HG03060 (cell line): Measurements from ENCODE around the gene CCNK.

Experiments
- ATAC-seq: cut with Tn5 transposase; IDR thresholded peaks from one replicate; pipeline ENCODE4 v1.9.1; 2021; ENCODE audit warnings: low read depth, moderate number of reproducible peaks; ENCODE audit not compliant: unreplicated experiment

The CCNK gene

GRCh38 chr14:99518441-99519346 lies 37.5 kb downstream of the CCNK start:
- ATAC-seq: peak; percentile 43

GRCh38 chr14:99519347-99519881 lies 38.2 kb downstream of the CCNK start:
- no peak for ATAC-seq

GRCh38 chr14:99519931-99520421 lies 38.8 kb downstream of the CCNK start:
- no peak for ATAC-seq

GRCh38 chr14:99520571-99521081 lies 39.4 kb downstream of the CCNK start:
- ATAC-seq: no peak

GRCh38 chr14:99521176-99522024 lies 40.2 kb downstream of the CCNK start:
- ATAC-seq: no peak

- no peak for ATAC-seq
Measured at GRCh38 chr14:99522025-99522401, 40.8 kb downstream of the CCNK start.

GRCh38 chr14:99522457-99522891 lies 41.3 kb downstream of the CCNK start:
- ATAC-seq: no peak

GRCh38 chr14:99522934-99523703 lies 41.9 kb downstream of the CCNK start:
- ATAC-seq: no peak

- ATAC-seq: no peak
Measured at GRCh38 chr14:99523704-99524055, 42.5 kb downstream of the CCNK start.

GRCh38 chr14:99524091-99524661 lies 43.0 kb downstream of the CCNK start:
- no peak for ATAC-seq

- ATAC-seq: no peak
Measured at GRCh38 chr14:99524804-99525698, 43.8 kb downstream of the CCNK start.

GRCh38 chr14:99525699-99526080 lies 44.5 kb downstream of the CCNK start:
- ATAC-seq: no peak

- no peak for ATAC-seq
Measured at GRCh38 chr14:99527026-99527425, 45.8 kb downstream of the CCNK start.

- ATAC-seq: no peak
Measured at GRCh38 chr14:99527427-99528076, 46.3 kb downstream of the CCNK start.

- no peak for ATAC-seq
Measured at GRCh38 chr14:99529899-99530298, 48.7 kb downstream of the CCNK start.

- no peak for ATAC-seq
Measured at GRCh38 chr14:99530407-99531155, 49.4 kb downstream of the CCNK start.

- no peak for ATAC-seq
Measured at GRCh38 chr14:99531251-99532096, 50.3 kb downstream of the CCNK start.
